ENCODE data around the gene MRPL33. TPM values are rescaled to one million over a fixed set of nuclear protein-coding genes. Genes with fewer than 3 reads are reported as not detected.

The MRPL33 gene
- polyA plus RNA-seq, 1 donor from 2014 or later, result 406 TPM

DNA sequence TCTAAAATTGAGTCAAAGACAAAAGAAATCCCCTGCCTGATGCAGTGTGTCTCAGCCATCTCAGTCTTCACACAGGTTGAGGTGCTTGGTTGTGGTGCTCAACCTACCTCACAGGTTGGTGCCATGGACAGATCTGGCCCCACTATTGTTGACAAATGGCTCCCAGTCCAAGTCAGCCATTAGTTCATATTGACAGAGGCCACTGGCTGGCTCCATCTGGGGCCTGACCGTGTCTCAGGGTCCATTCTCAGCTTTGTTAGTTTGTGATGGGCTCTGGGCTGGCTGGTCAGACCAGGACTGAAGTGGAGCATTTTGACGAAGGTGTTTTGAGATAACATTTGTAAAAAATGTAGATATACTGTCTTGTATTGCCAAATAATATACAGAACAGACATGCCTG, 36.9 kb downstream of the MRPL33 start:
- no peaks in the 10 kb centered on the region for H3K79me2 ChIP-seq (replicated peaks; ENCODE audit: insufficient read depth, low read length)
- H3K4me2 ChIP-seq (ENCODE audit: low read length), result no peak overlapping the region
- H3K4me3 ChIP-seq (ENCODE audit: low read length), result no peak overlapping the region
- no peaks in the 10 kb centered on the region for H4K20me1 ChIP-seq (ENCODE audit: insufficient read depth)
- no peaks in the 10 kb centered on the region for H3F3A ChIP-seq (ENCODE audit: insufficient read depth, low read length, poor library complexity, severe bottlenecking)
- no peaks in the 10 kb centered on the region for H3K27me3 ChIP-seq (ENCODE audit: insufficient read depth, low read depth, low read length)
- no peaks in the 10 kb centered on the region for H3K9me3 ChIP-seq (ENCODE audit: low read length)
- no peaks in the 10 kb centered on the region for H3K9me2 ChIP-seq (ENCODE audit: insufficient read depth, low read length)
- TF ChIP-seq EZH2 (IDR thresholded peaks at IDR 0.05; ENCODE audit: borderline replicate concordance, insufficient read depth, low read length, poor library complexity, severe bottlenecking) (no peak), EP300 (conservative IDR thresholded peaks at IDR 0.05; ENCODE audit: poor library complexity, severe bottlenecking) (no peak), SMC3 (conservative IDR thresholded peaks at IDR 0.05; ENCODE audit: poor library complexity) (no peak), MXI1 (conservative IDR thresholded peaks at IDR 0.05; ENCODE audit: poor library complexity, severe bottlenecking) (no peak), RAD21 (conservative IDR thresholded peaks at IDR 0.05) (no peak), TAF1 (IDR thresholded peaks at IDR 0.05; ENCODE audit: low read depth) (no peak), POLR2AphosphoS5 (IDR thresholded peaks at IDR 0.05) (no peak)
- TF ChIP-seq, protein P1, sequence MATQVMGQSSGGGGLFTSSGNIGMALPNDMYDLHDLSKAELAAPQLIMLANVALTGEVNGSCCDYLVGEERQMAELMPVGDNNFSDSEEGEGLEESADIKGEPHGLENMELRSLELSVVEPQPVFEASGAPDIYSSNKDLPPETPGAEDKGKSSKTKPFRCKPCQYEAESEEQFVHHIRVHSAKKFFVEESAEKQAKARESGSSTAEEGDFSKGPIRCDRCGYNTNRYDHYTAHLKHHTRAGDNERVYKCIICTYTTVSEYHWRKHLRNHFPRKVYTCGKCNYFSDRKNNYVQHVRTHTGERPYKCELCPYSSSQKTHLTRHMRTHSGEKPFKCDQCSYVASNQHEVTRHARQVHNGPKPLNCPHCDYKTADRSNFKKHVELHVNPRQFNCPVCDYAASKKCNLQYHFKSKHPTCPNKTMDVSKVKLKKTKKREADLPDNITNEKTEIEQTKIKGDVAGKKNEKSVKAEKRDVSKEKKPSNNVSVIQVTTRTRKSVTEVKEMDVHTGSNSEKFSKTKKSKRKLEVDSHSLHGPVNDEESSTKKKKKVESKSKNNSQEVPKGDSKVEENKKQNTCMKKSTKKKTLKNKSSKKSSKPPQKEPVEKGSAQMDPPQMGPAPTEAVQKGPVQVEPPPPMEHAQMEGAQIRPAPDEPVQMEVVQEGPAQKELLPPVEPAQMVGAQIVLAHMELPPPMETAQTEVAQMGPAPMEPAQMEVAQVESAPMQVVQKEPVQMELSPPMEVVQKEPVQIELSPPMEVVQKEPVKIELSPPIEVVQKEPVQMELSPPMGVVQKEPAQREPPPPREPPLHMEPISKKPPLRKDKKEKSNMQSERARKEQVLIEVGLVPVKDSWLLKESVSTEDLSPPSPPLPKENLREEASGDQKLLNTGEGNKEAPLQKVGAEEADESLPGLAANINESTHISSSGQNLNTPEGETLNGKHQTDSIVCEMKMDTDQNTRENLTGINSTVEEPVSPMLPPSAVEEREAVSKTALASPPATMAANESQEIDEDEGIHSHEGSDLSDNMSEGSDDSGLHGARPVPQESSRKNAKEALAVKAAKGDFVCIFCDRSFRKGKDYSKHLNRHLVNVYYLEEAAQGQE (IDR thresholded peaks at IDR 0.05; ENCODE audit: borderline replicate concordance), result no peak
- TF ChIP-seq, protein P2, sequence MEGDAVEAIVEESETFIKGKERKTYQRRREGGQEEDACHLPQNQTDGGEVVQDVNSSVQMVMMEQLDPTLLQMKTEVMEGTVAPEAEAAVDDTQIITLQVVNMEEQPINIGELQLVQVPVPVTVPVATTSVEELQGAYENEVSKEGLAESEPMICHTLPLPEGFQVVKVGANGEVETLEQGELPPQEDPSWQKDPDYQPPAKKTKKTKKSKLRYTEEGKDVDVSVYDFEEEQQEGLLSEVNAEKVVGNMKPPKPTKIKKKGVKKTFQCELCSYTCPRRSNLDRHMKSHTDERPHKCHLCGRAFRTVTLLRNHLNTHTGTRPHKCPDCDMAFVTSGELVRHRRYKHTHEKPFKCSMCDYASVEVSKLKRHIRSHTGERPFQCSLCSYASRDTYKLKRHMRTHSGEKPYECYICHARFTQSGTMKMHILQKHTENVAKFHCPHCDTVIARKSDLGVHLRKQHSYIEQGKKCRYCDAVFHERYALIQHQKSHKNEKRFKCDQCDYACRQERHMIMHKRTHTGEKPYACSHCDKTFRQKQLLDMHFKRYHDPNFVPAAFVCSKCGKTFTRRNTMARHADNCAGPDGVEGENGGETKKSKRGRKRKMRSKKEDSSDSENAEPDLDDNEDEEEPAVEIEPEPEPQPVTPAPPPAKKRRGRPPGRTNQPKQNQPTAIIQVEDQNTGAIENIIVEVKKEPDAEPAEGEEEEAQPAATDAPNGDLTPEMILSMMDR (IDR thresholded peaks at IDR 0.05; ENCODE audit: poor library complexity, severe bottlenecking), result no peak
- no peak overlapping the region for H3K27ac ChIP-seq (ENCODE audit: low read length)
- H2AFZ ChIP-seq (ENCODE audit: low read depth, low read length), result no peak overlapping the region
- H3K36me3 ChIP-seq (ENCODE audit: insufficient read depth, low read length), result no peaks in the 10 kb centered on the region
- no peak overlapping the region for H3K9ac ChIP-seq (ENCODE audit: low read length)

DNA sequence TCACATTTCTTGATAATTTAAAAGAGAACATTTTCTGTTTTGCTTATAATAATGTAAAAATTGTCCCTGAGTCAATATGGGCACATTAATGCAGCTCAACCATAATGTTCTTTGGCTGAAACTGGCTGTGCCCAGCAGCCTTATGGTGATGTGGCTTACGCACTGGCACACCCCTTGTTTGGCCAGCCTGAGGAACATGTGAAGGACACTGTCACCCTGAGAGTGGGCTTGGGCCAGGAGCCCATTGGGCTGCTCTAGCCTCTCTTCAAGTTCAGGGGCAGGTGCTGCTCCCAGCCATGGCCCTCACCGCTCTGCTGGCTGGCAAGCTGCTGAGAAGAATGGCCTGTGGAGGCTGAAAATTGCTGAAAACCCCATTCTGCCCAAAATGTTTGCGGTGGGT, 37.5 kb downstream of the MRPL33 start:
- no peaks in the 10 kb centered on the region for H3F3A ChIP-seq (ENCODE audit: insufficient read depth, low read length, poor library complexity, severe bottlenecking)
- H3K27me3 ChIP-seq (ENCODE audit: insufficient read depth, low read depth, low read length), result no peaks in the 10 kb centered on the region
- H3K9me2 ChIP-seq (ENCODE audit: insufficient read depth, low read length), result no peaks in the 10 kb centered on the region
- H3K4me2 ChIP-seq (ENCODE audit: low read length), result no peak overlapping the region
- no peaks in the 10 kb centered on the region for H4K20me1 ChIP-seq (ENCODE audit: insufficient read depth)
- no peak overlapping the region for H3K4me3 ChIP-seq (ENCODE audit: low read length)
- H2AFZ ChIP-seq (ENCODE audit: low read depth, low read length), result no peak overlapping the region
- H3K27ac ChIP-seq (ENCODE audit: low read length), result no peak overlapping the region
- no peak overlapping the region for H3K9ac ChIP-seq (ENCODE audit: low read length)
- TF ChIP-seq EZH2 (IDR thresholded peaks at IDR 0.05; ENCODE audit: borderline replicate concordance, insufficient read depth, low read length, poor library complexity, severe bottlenecking), result no peak
- TF ChIP-seq, protein P1 (IDR thresholded peaks at IDR 0.05; ENCODE audit: borderline replicate concordance), result no peak
- TF ChIP-seq MXI1 (conservative IDR thresholded peaks at IDR 0.05; ENCODE audit: poor library complexity, severe bottlenecking), result no peak
- no peak for TF ChIP-seq SMC3 (conservative IDR thresholded peaks at IDR 0.05; ENCODE audit: poor library complexity)
- TF ChIP-seq RAD21 (conservative IDR thresholded peaks at IDR 0.05), result no peak
- TF ChIP-seq TAF1 (IDR thresholded peaks at IDR 0.05; ENCODE audit: low read depth), result no peak
- TF ChIP-seq POLR2AphosphoS5 (IDR thresholded peaks at IDR 0.05), result no peak
- TF ChIP-seq, protein P2 (IDR thresholded peaks at IDR 0.05; ENCODE audit: poor library complexity, severe bottlenecking), result no peak
- no peak for TF ChIP-seq EP300 (conservative IDR thresholded peaks at IDR 0.05; ENCODE audit: poor library complexity, severe bottlenecking)
- no peaks in the 10 kb centered on the region for H3K79me2 ChIP-seq (replicated peaks; ENCODE audit: insufficient read depth, low read length)
- no peaks in the 10 kb centered on the region for H3K9me3 ChIP-seq (ENCODE audit: low read length)
- no peaks in the 10 kb centered on the region for H3K36me3 ChIP-seq (ENCODE audit: insufficient read depth, low read length)

All from neural cell (in vitro differentiated cells).